Stimulated activated CD4-positive, alpha-beta T cell treated with anti-CD3 and anti-CD28 coated beads, Interleukin-1b, Interleukin-23, amount 100 ng/mL, for 48 hours (primary cell): ENCODE data around the gene SENP8.

Source experiments
- DNase-seq: peaks from one replicate; pipeline ENCODE4 v3.0.0-alpha.2; 2020

Gene SENP8

GRCh38 chr15:72113347-72114031 lies 4.7 kb upstream of the SENP8 start:
- DNase-seq: no peak

- DNase-seq: no peak
Measured at GRCh38 chr15:72116731-72117485, 1.3 kb upstream of the SENP8 start.

GRCh38 chr15:72117486-72118016 lies 652 bp upstream of the SENP8 start:
- peak; percentile 72 for DNase-seq

- DNase-seq: no peak
Measured at GRCh38 chr15:72124218-72124617, 6.0 kb downstream of the SENP8 start.

GRCh38 chr15:72127724-72128322 lies 9.6 kb downstream of the SENP8 start:
- DNase-seq: no peak

- no peak for DNase-seq
Measured at GRCh38 chr15:72128359-72128758, 10.2 kb downstream of the SENP8 start.

GRCh38 chr15:72130272-72130671 lies 12.1 kb downstream of the SENP8 start:
- no peak for DNase-seq

GRCh38 chr15:72131922-72132321 lies 13.7 kb downstream of the SENP8 start:
- no peak for DNase-seq

GRCh38 chr15:72133211-72133610 lies 15.0 kb downstream of the SENP8 start:
- DNase-seq: no peak

- DNase-seq: no peak
Measured at GRCh38 chr15:72135719-72136118, 17.5 kb downstream of the SENP8 start.

- no peak for DNase-seq
Measured at GRCh38 chr15:72136170-72137051, 18.2 kb downstream of the SENP8 start.

- DNase-seq: no peak
Measured at GRCh38 chr15:72139667-72140066, 21.5 kb downstream of the SENP8 start.

GRCh38 chr15:72140088-72140487 lies 21.9 kb downstream of the SENP8 start:
- DNase-seq: no peak

- no peak for DNase-seq
Measured at GRCh38 chr15:72141171-72142084, 23.2 kb downstream of the SENP8 start.

- no peak for DNase-seq
Measured at GRCh38 chr15:72146221-72146620, 28.0 kb downstream of the SENP8 start.

- no peak for DNase-seq
Measured at GRCh38 chr15:72146934-72147333, 28.7 kb downstream of the SENP8 start.

- no peak for DNase-seq
Measured at GRCh38 chr15:72147418-72147817, 29.2 kb downstream of the SENP8 start.

- DNase-seq: no peak
Measured at GRCh38 chr15:72153269-72154000, 35.2 kb downstream of the SENP8 start.

GRCh38 chr15:72154316-72154715 lies 36.1 kb downstream of the SENP8 start:
- DNase-seq: no peak

- no peak for DNase-seq
Measured at GRCh38 chr15:72155003-72155621, 36.9 kb downstream of the SENP8 start.
